Sigmoid colon (tissue), 4 donors: ENCODE results near the gene SEMA7A.
"Not testable (repeated sequence)": the region's sequence is repeated elsewhere in the genome, so short reads cannot be mapped to it uniquely, and the experiment has no call there.

ENCODE experiments used
- EP300 ChIP-seq, 4 donors: sonication (generic); formaldehyde crosslinking; IDR thresholded peaks; one replicate each; pipeline ENCODE4 v1.6.1; 2017; ENCODE audit warnings: antibody characterized with exemption in 4 of 4
- POLR2A ChIP-seq, 2 donors: fragments of 450-650 bp; IDR thresholded peaks; one replicate each; pipeline ENCODE4 v1.6.1; 2016; ENCODE audit warnings: antibody characterized with exemption in 2 of 2, mild to moderate bottlenecking in 2 of 2, moderate library complexity in 2 of 2

- not testable (repeated sequence) for TF ChIP-seq POLR2A, EP300 (IDR thresholded peaks at IDR 0.05)
These were observed 37.9 kb upstream of the SEMA7A start for GRCh38 chr15:74471621-74472020.
